ENCODE measurements around the gene TAS1R1.

DNA sequence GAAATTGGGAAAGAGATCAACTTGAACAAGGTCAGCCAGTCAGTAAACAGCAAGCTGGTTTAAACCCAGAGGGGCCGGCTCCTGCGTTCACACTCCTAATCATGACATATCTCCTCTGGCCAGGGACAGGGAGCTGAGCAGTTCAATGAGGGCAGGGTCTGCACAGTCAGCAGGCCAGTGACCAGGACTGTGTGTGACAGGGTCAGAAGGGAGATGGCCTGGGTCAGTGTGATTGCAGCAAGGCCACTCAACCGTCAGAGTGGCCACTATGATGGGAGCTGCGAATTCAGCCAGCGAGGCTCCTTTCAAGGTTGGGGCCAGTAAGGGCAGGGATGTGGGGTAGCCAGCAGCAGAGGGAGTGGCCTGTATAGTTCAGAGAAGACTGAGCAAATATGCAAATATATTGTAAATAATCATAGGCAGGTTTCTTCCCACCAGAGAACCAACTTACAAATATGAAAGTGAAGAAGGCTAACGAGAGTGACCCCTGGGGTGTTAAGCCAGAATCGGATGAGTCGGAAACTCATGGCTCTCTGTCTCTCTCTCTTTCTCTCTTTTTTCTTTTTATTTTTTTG, 20.8 kb upstream of the TAS1R1 start:
- no peak for TF ChIP-seq CTCF (IDR thresholded peaks at IDR 0.05)
- no peak for TF ChIP-seq POLR2A (IDR thresholded peaks at IDR 0.05)
